NCI-H69 (cell line): ENCODE data around the gene NMB.

Source experiments
- DNase-seq: peaks from one replicate; lab custom pipeline; 2025; lab: John Stamatoyannopoulos, UW

The NMB gene

DNA sequence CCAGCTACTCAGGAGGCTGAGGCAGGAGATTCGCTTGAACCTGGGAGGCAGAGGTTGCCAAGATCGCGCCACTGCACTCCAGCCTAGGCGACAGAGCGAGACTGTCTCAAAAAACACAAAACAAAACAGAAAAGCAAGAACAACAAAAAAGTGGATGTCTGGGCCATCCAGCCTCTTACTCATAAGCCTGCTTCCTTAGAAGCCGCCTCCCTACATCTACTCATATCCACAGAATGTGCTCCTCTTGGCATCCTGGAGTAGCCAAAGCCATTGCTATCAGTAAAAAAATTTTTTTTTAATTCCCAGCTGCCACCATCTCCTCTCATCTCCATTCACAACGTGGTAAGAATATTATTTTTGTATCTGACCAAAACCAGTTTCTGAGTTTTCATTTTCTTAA is 46.4 kb downstream of the NMB start:
- no peak for DNase-seq

GRCh38 chr15:84609818-84610525 is 48.0 kb downstream of the NMB start:
- DNase-seq = no peak

- no peak for DNase-seq
Observed at GRCh38 chr15:84608707-84609284, 49.2 kb downstream of the NMB start.

GRCh38 chr15:84606653-84607120 is 51.3 kb downstream of the NMB start:
- no peak for DNase-seq

DNA sequence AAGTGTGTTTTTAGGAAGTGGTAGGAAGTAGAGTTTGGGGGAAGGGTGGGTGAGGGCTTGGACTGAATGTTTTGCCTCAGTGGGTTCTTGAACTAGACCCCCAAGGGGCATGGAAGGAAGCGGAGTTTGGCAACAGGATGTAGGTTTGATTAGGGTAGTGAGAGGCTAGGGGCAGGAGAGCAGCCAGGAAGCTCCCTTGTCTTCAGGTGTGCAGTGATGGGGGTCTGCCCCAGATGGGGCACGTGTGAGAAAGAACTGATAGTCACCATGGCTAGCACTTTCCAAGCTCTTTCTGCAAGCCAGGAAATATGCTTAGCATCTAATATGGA is 52.5 kb downstream of the NMB start:
- no peak for DNase-seq
